ENCODE data around the gene NOX1. TPM values are rescaled to one million over a fixed set of nuclear protein-coding genes. Genes with fewer than 3 reads are reported as not detected.
"Not testable (repeated sequence)": the region's sequence is repeated elsewhere in the genome, so short reads cannot be mapped to it uniquely, and the experiment has no call there.

Gene NOX1
- polyA plus RNA-seq, 1 donor = 0.25 TPM

GRCh38 chrX:100819534-100819836 is 54.7 kb downstream of the NOX1 start:
- DNase-seq = no peak

- DNase-seq = no peak
Measured at GRCh38 chrX:100817340-100817739, 56.8 kb downstream of the NOX1 start.

- DNase-seq = no peak
Measured at GRCh38 chrX:100812216-100813158, 61.7 kb downstream of the NOX1 start.

GRCh38 chrX:100808265-100808664 is 65.9 kb downstream of the NOX1 start:
- not testable (repeated sequence) for DNase-seq

- no peak for DNase-seq
Measured at GRCh38 chrX:100804780-100805179, 69.4 kb downstream of the NOX1 start.

- DNase-seq = no peak
Measured at GRCh38 chrX:100802843-100803242, 71.3 kb downstream of the NOX1 start.

GRCh38 chrX:100798484-100799214 is 75.5 kb downstream of the NOX1 start:
- no peak for DNase-seq

- DNase-seq = no peak
Measured at GRCh38 chrX:100797359-100797758, 76.8 kb downstream of the NOX1 start.

GRCh38 chrX:100796371-100796770 is 77.8 kb downstream of the NOX1 start:
- DNase-seq = not testable (repeated sequence)

Other genes with a start within 250 kb of the NOX1 start
- 24.8 TPM for gene TSPAN6, start 237.6 kb downstream of the NOX1 start, polyA plus RNA-seq (ENCODE audit: insufficient read length)
- 21.0 TPM for gene SRPX2, start 230.2 kb downstream of the NOX1 start, polyA plus RNA-seq (ENCODE audit: insufficient read length)
- 5.8 TPM for gene SYTL4, start 142.2 kb downstream of the NOX1 start, polyA plus RNA-seq (ENCODE audit: insufficient read length)
- 10.6 TPM for gene CSTF2, start 54.0 kb downstream of the NOX1 start, polyA plus RNA-seq (ENCODE audit: insufficient read length)
- gene XKRX, start 54.6 kb upstream of the NOX1 start, polyA plus RNA-seq (ENCODE audit: insufficient read length) = not detected
- not detected for gene ARL13A, start 95.3 kb upstream of the NOX1 start, polyA plus RNA-seq (ENCODE audit: insufficient read length)
- 8.3 TPM for gene TRMT2B, start 177.8 kb upstream of the NOX1 start, polyA plus RNA-seq (ENCODE audit: insufficient read length)
- gene TMEM35A, start 204.5 kb upstream of the NOX1 start, polyA plus RNA-seq (ENCODE audit: insufficient read length) = 1.5 TPM
- 4.8 TPM for gene CENPI, start 223.8 kb upstream of the NOX1 start, polyA plus RNA-seq (ENCODE audit: insufficient read length)

All from hindlimb muscle (tissue), 1 donor.